Lung (tissue), 12 donors: ENCODE measurements around the gene TEKT3. TPM values are rescaled to one million over a fixed set of nuclear protein-coding genes. Genes with fewer than 3 reads are reported as not detected.

Source experiments
- ATAC-seq: fragments of 200-7000 bp; cut with Tn5 transposase; one replicate; pipeline ENCODE4 v1.9.1; 2020; ENCODE audit warnings: moderate number of reproducible peaks; ENCODE audit not compliant: insufficient read depth, low FRiP score
- DNase-seq, 3 donors: peaks; one replicate each; pipeline ENCODE4 v3.0.0-alpha.2; 2013 to 2017
- H3K27ac ChIP-seq, 2 donors: one replicate each; pipeline ENCODE4 v1.5.1; 2013; ENCODE audit warnings: mild to moderate bottlenecking in 2 of 2, moderate library complexity in 2 of 2, control low read depth in 1 of 2, inconsistent platforms in 1 of 2, low read depth in 1 of 2, low read length in 1 of 2
- H3K27me3 ChIP-seq, 3 donors: one replicate each; pipeline ENCODE4 v1.5.1; 2013; ENCODE audit warnings: low read length in 2 of 3; ENCODE audit not compliant: control insufficient read depth in 3 of 3, insufficient read depth in 3 of 3
- H3K36me3 ChIP-seq, 4 donors: one replicate each; pipeline ENCODE4 v1.5.1; 2013; ENCODE audit warnings: low read length in 4 of 4, mild to moderate bottlenecking in 1 of 4, moderate library complexity in 1 of 4; ENCODE audit not compliant: control insufficient read depth in 4 of 4, insufficient read depth in 4 of 4
- H3K4me1 ChIP-seq, 5 donors: one replicate each; pipeline ENCODE4 v1.5.1; 2013; ENCODE audit warnings: low read length in 5 of 5, mild to moderate bottlenecking in 2 of 5, moderate library complexity in 1 of 5; ENCODE audit not compliant: control insufficient read depth in 5 of 5, insufficient read depth in 5 of 5
- H3K4me3 ChIP-seq: one replicate; pipeline ENCODE4 v1.5.1; 2013; ENCODE audit warnings: mild to moderate bottlenecking, control low read depth, moderate library complexity
- H3K9ac ChIP-seq, 2 donors: one replicate each; pipeline ENCODE4 v1.5.1; 2013; ENCODE audit warnings: low read length in 2 of 2, control low read depth in 1 of 2; ENCODE audit not compliant: insufficient read depth in 1 of 2
- H3K9me3 ChIP-seq, 4 donors: one replicate each; pipeline ENCODE4 v1.5.1; 2013; ENCODE audit warnings: low read length in 3 of 4, mild to moderate bottlenecking in 1 of 4, moderate library complexity in 1 of 4; ENCODE audit not compliant: control insufficient read depth in 4 of 4, insufficient read depth in 3 of 4
- WGBS, 2 donors: extraction: QIAGEN DNeasy Blood & Tissue Kit; methylation state at CpG; one replicate each; pipeline ENCODE4 v1.1.7; 2013; 5-methylcytosine and 5-hydroxymethylcytosine counted together
- polyA plus RNA-seq, 2 donors: library from polyadenylated mRNA; stranded (reverse); fragments of 200-250 nt; gene quantifications; one replicate each; pipeline ENCODE4 v1.2.1, GENCODE V29; 2013
- total RNA-seq, 2 donors: library from RNA; depleted of rRNA in 1 of 2; stranded (reverse); fragments of >200 nt in 1 of 2; gene quantifications; one replicate each; pipeline ENCODE4 v1.2.1, GENCODE V29; 2014 to 2021
- TF ChIP-seq, protein P1 (sequence below): IDR thresholded peaks from 2 replicates; pipeline ENCODE4 v1.5.1; 2012; ENCODE audit warnings: mild to moderate bottlenecking; ENCODE audit errors: control extremely low read depth, extremely low read depth
- donor health status: control.
- donor health status: control.
- donor health status: Bipolar disorder and iron deficiency.
- donor health status: healthy.
- donor health status: DM: yes; HTN: yes; CAD: no.

TEKT3 gene
- total and polyA plus RNA-seq, 4 donors, result 1.2 to 5.4 (median 1.7) TPM

DNA sequence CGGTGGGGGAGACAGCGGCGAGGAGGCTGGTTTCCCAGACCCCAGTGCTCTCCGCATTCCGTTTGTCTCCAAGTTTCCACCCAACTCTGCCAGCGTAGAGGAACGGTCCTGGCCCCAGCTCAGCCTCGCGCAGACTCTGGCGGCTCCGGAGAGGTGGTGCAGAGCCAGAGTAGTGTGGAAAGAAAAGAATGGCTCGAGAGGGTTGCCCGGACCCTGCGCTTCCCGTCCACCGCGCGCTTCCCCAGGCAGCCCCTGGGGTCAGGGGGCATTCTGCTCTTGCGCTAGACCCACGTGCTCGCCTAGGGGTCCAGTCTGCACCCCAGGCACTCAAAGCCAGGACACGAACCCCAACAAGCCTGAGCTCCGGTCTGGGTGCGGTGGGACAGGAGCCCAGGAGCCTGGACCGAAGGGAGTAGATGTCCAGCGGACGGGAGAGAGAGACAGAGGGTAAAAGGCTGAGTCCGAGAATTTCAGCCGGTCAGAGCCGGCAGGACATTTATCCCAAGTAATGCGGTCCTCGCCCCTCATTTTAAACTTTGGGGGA is 80.1 kb downstream of the TEKT3 start:
- H3K27me3 ChIP-seq, result peaks cover 0 to 6% (median 3%) of the 10 kb centered on the region in 3 donors
- H3K4me1 ChIP-seq, result peaks cover 8 to 53% (median 10%) of the 10 kb centered on the region in 5 donors

DNA sequence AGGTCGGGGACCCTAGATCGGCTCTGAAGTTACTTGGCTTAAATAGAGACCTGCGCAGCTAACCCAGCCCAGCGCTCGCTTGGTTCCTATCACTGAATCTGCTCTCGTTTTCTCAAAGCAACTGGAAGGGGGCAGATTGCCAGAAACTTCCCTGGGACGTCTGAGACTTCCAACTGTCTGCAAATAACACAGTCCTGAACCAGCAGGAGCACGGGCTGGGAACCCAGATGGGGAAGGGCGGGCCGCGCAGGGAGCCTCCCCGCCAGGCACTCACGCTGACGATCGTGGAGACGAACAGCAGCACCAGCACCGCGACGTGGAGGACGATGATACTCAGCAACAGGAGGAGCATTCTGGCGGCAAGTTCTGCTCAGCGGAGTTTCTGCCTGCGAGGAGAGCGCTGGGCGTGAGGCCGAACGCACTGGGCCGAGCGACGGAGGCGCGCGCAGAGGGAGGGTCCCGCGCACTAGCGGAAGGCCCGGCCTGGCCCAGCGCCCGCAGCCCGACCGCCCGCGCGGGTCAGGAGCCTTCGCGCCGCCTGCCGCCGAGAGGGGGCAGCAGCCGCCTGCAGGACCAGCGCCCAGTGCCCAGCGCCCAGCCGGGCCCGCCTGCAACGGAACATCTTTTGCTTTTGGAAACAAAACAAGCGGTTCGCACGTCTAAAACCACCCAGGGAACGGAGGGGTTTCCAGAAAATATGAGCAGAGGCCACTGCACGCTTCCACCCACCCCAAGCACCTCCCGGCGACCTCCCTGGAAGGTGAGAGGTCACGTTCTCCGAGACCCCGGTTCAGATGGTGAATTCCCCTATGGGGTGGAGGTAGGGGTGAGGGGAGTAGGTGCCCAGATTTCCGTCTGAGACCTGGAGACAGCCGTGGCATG is 80.8 kb downstream of the TEKT3 start:
- TF ChIP-seq, protein P1, sequence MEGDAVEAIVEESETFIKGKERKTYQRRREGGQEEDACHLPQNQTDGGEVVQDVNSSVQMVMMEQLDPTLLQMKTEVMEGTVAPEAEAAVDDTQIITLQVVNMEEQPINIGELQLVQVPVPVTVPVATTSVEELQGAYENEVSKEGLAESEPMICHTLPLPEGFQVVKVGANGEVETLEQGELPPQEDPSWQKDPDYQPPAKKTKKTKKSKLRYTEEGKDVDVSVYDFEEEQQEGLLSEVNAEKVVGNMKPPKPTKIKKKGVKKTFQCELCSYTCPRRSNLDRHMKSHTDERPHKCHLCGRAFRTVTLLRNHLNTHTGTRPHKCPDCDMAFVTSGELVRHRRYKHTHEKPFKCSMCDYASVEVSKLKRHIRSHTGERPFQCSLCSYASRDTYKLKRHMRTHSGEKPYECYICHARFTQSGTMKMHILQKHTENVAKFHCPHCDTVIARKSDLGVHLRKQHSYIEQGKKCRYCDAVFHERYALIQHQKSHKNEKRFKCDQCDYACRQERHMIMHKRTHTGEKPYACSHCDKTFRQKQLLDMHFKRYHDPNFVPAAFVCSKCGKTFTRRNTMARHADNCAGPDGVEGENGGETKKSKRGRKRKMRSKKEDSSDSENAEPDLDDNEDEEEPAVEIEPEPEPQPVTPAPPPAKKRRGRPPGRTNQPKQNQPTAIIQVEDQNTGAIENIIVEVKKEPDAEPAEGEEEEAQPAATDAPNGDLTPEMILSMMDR, result peak; percentile 75
- H3K27ac ChIP-seq, result peak overlapping the region; percentile 87
- peaks cover 8 to 53% (median 15%) of the 10 kb centered on the region in 5 donors for H3K4me1 ChIP-seq
- DNase-seq (peak; percentile 94 to 96 (median 95)), ATAC-seq (peak; percentile 87)
- H3K27me3 ChIP-seq, result peaks cover 0 to 6% (median 3%) of the 10 kb centered on the region in 3 donors
- peak overlapping the region; percentile 66 to 93 for H3K9ac ChIP-seq
- no peaks in the 10 kb centered on the region for H3K9me3 ChIP-seq
- WGBS, 2 donors, result 1% methylated on average over 59 to 67 of the region's 67 CpGs
- H3K4me3 ChIP-seq, result peak overlapping the region; percentile 77
- peaks cover 11 to 33% (median 22%) of the 10 kb centered on the region in 4 donors for H3K36me3 ChIP-seq

More for the DNA sequence above, 80.1 kb downstream of the TEKT3 start:
- Histone ChIP-seq H3K36me3 (peaks cover 11 to 26% (median 18%) of the 10 kb centered on the region in 4 donors), H3K4me3 (peak overlapping the region; percentile 77), H3K9me3 (no peaks in the 10 kb centered on the region), H3K9ac (peak overlapping the region; percentile 66 to 93), H3K27ac (peak overlapping the region; percentile 87)
- DNase-seq (peak; percentile 67 to 77 (median 73)), ATAC-seq (no peak)
- WGBS, 2 donors, result 3 to 4% methylated on average over 32 of the region's 32 CpGs
- TF ChIP-seq, protein P1, result no peak

DNA sequence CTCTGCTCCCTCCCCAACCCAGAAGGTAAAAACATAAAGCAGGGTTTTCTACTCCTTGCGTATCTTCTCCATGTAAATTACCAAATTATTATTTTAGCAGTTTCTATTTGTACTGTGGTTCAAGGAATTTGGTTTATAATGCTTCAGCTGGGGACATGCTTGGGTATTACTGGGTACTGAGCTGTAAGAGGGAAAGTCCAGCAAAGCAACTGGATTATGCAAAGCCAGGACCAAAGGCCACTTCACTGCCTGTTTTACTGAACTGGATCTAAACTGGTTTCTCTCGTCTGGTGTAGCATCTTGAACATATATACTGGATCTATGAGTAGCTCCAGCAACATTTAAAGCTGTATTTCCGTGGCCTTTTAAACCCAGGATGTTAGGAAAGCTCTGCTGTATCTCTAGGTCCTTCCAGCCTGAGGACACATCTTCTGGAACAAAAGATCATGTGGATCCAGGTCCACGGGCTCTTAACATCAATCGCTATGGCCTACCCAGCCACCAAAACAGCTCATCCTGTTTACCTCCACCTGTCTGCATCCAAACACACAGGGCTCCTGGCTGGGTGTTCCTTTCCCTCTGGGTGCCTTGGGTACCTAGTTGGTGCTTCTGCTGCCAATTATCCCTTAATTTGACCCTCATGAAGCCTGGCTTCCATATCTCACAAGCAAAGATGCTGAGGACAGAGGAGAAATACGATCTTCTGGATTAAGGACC is 83.4 kb downstream of the TEKT3 start:
- Histone ChIP-seq H3K27ac (peak overlapping the region; percentile 34 to 66), H3K4me1 (peaks cover 5 to 36% (median 15%) of the 10 kb centered on the region in 5 donors)

More for the DNA sequence above, 83.4 kb downstream of the TEKT3 start:
- H3K4me3 ChIP-seq, result peak overlapping the region; percentile 2
- no peak overlapping the region for H3K9ac ChIP-seq
- H3K36me3 ChIP-seq, result peaks cover 15 to 51% (median 35%) of the 10 kb centered on the region in 4 donors
- no peaks in the 10 kb centered on the region for H3K9me3 ChIP-seq
- DNase-seq (no peak), ATAC-seq (no peak)
- 84 to 90% methylated on average over 6 of the region's 6 CpGs for WGBS, 2 donors
- TF ChIP-seq, protein P1, result no peak
- peaks cover 0 to under 1% (median 0%) of the 10 kb centered on the region in 3 donors for H3K27me3 ChIP-seq
